SK-N-SH (cell line): ENCODE results near the gene PRR19. TPM values are rescaled to one million over a fixed set of nuclear protein-coding genes. Genes with fewer than 3 reads are reported as not detected.

Source experiments
- CTCF ChIA-PET: fragments of 300-600, 350-600 bp; formaldehyde crosslinking; extraction: SDS; loops from one replicate; lab custom pipeline; 2021; lab: Yijun Ruan, JAX
- POLR2A ChIA-PET: fragments of 350-600 bp; sonication (Branson Sonifier 250); formaldehyde crosslinking; extraction: SDS; loops from one replicate; lab custom pipeline; 2020; ENCODE audit warnings: antibody characterized with exemption, inconsistent platforms; lab: Yijun Ruan, JAX
- DNase-seq: peaks from one replicate; pipeline ENCODE4 v3.0.0; 2012
- H2AFZ ChIP-seq: fragments of 200-600 bp; sonication (generic); 2 replicates; pipeline ENCODE4 v1.8.1; 2016; ENCODE audit warnings: antibody characterized with exemption, mild to moderate bottlenecking, low read depth
- H3F3A ChIP-seq: fragments of 200-600 bp; sonication (generic); replicated peaks from 2 replicates; pipeline ENCODE3; 2016; ENCODE audit warnings: antibody characterized with exemption, mild to moderate bottlenecking; ENCODE audit not compliant: insufficient read depth
- H3K27ac ChIP-seq, 2 experiments: fragments of 200-500 bp in 1 of 2; fragments of 200-600 bp in 1 of 2; sonication (Bioruptor generic) in 1 of 2; sonication (generic), shearing (Covaris generic) in 1 of 2; 2 replicates each; pipeline versions ENCODE4 v1.5.1 to v1.6.1; 2014 to 2016; ENCODE audit warnings: low read depth in 2 of 2, inconsistent platforms in 1 of 2, low read length in 1 of 2, mild to moderate bottlenecking in 1 of 2, mixed read lengths in 1 of 2
- H3K27me3 ChIP-seq: fragments of 200-600 bp; sonication (generic), shearing (Covaris generic); 2 replicates; pipeline ENCODE4 v1.6.1; 2016; ENCODE audit warnings: mixed run types; ENCODE audit not compliant: insufficient read depth
- H3K36me3 ChIP-seq, 2 experiments: fragments of 200-500 bp in 1 of 2; fragments of 200-600 bp in 1 of 2; sonication (Bioruptor generic) in 1 of 2; sonication (generic) in 1 of 2; replicated peaks in 1 of 2; 2 replicates each; pipeline versions ENCODE3 to v1.5.1; 2014 to 2016; ENCODE audit warnings: low read length in 1 of 2, mild to moderate bottlenecking in 1 of 2; ENCODE audit not compliant: insufficient read depth in 2 of 2, control insufficient read depth in 1 of 2
- H3K4me1 ChIP-seq, 2 experiments: fragments of 200-500 bp in 1 of 2; fragments of 200-600 bp in 1 of 2; sonication (Bioruptor generic) in 1 of 2; sonication (generic), shearing (Covaris generic) in 1 of 2; 2 replicates each; pipeline versions ENCODE4 v1.5.1 to v1.6.1; 2014 to 2016; ENCODE audit warnings: low read depth in 1 of 2, low read length in 1 of 2, mixed run types in 1 of 2; ENCODE audit not compliant: insufficient read depth in 2 of 2, control insufficient read depth in 1 of 2
- H3K4me2 ChIP-seq: fragments of 200-600 bp; sonication (generic), shearing (Covaris generic); 2 replicates; pipeline ENCODE4 v1.6.1; 2017; ENCODE audit warnings: mixed run types
- H3K4me3 ChIP-seq, 2 experiments: fragments of 200-500 bp in 1 of 2; fragments of 200-600 bp in 1 of 2; sonication (Bioruptor generic) in 1 of 2; sonication (generic), shearing (Covaris generic) in 1 of 2; 2 replicates each; pipeline versions ENCODE4 v1.5.1 to v1.8.1; 2014 to 2016; ENCODE audit warnings: low read depth in 2 of 2, inconsistent platforms in 1 of 2, low read length in 1 of 2, mild to moderate bottlenecking in 1 of 2, mixed read lengths in 1 of 2, moderate library complexity in 1 of 2
- H3K79me2 ChIP-seq: fragments of 200-600 bp; sonication (generic); 2 replicates; pipeline ENCODE4 v1.8.1; 2017; ENCODE audit warnings: mild to moderate bottlenecking; ENCODE audit not compliant: insufficient read depth
- H3K9ac ChIP-seq: fragments of 200-600 bp; sonication (generic); 2 replicates; pipeline ENCODE4 v1.6.1; 2017; ENCODE audit warnings: mixed run types
- H3K9me2 ChIP-seq: fragments of 200-600 bp; sonication (generic); 2 replicates; pipeline ENCODE4 v1.6.1; 2017; ENCODE audit warnings: mixed run types
- H3K9me3 ChIP-seq: fragments of 200-600 bp; sonication (generic); 2 replicates; pipeline ENCODE4 v1.6.1; 2017; ENCODE audit warnings: mixed run types, mild to moderate bottlenecking, moderate library complexity
- H4K20me1 ChIP-seq: fragments of 200-600 bp; sonication (generic); 2 replicates; pipeline ENCODE4 v1.6.1; 2017; ENCODE audit warnings: mild to moderate bottlenecking, mixed run types; ENCODE audit not compliant: insufficient read depth
- ELF1 ChIP-seq: IDR thresholded peaks from 2 replicates; pipeline ENCODE4 v1.4.0; 2012
- EZH2phosphoT487 ChIP-seq: fragments of 200-600 bp; sonication (generic); IDR thresholded peaks from 2 replicates; pipeline ENCODE4 v1.6.1; 2017; ENCODE audit warnings: low read depth, mixed run types, mild to moderate bottlenecking, antibody characterized with exemption, moderate library complexity, borderline replicate concordance
- FOSL2 ChIP-seq: IDR thresholded peaks from 2 replicates; pipeline ENCODE4 v1.4.0; 2012; ENCODE audit warnings: low read depth, mild to moderate bottlenecking, moderate library complexity, borderline replicate concordance
- FOXJ3 ChIP-seq: sonication (generic); formaldehyde crosslinking; IDR thresholded peaks from 2 replicates; pipeline ENCODE4 v1.5.1; 2020; ENCODE audit warnings: mild to moderate bottlenecking, missing genetic modification reagents
- GABPA ChIP-seq: IDR thresholded peaks from 2 replicates; pipeline ENCODE4 v1.4.0; 2012; ENCODE audit warnings: low read depth, mild to moderate bottlenecking
- JUND ChIP-seq: IDR thresholded peaks from 2 replicates; pipeline ENCODE4 v1.4.0; 2012
- MXI1 ChIP-seq: IDR thresholded peaks from 2 replicates; pipeline ENCODE4 v1.6.1; 2012; ENCODE audit warnings: mild to moderate bottlenecking, low read depth, low read length, improper control_type of control experiment
- NFIC ChIP-seq: IDR thresholded peaks from 2 replicates; pipeline ENCODE4 v1.4.0; 2012; ENCODE audit warnings: borderline replicate concordance
- PBX3 ChIP-seq: IDR thresholded peaks from 2 replicates; pipeline ENCODE4; 2012
- RAD21 ChIP-seq: IDR thresholded peaks from 2 replicates; pipeline ENCODE4 v1.6.1; 2012; ENCODE audit warnings: mild to moderate bottlenecking, low read length
- RCOR1 ChIP-seq: fragments of 150-350 bp; IDR thresholded peaks from 2 replicates; pipeline ENCODE4 v1.6.1; 2017; ENCODE audit warnings: antibody characterized with exemption, low read length
- RXRA ChIP-seq: IDR thresholded peaks from 2 replicates; pipeline ENCODE4 v1.4.0; 2012; ENCODE audit warnings: low read depth, mild to moderate bottlenecking, borderline replicate concordance
- TCF12 ChIP-seq: IDR thresholded peaks from 2 replicates; pipeline ENCODE4 v1.4.0; 2012
- TEAD4 ChIP-seq: IDR thresholded peaks from 2 replicates; pipeline ENCODE4 v1.4.0; 2012; ENCODE audit warnings: mild to moderate bottlenecking, borderline replicate concordance; ENCODE audit not compliant: insufficient read depth
- YY1 ChIP-seq: IDR thresholded peaks from 2 replicates; pipeline ENCODE4 v1.4.0; 2012; ENCODE audit warnings: low read depth, mild to moderate bottlenecking
- ZBTB33 ChIP-seq: IDR thresholded peaks from 2 replicates; pipeline ENCODE4 v1.4.0; 2012; ENCODE audit warnings: low read depth, borderline replicate concordance
- WGBS: methylation state at CpG from one replicate; pipeline ENCODE4 v1.1.6; 2017; ENCODE audit warnings: low lambda C conversion rate; 5-methylcytosine and 5-hydroxymethylcytosine counted together
- polyA plus RNA-seq, 3 experiments: library from polyadenylated mRNA; depleted of rRNA; stranded (reverse); fragments of >200 nt; gene quantifications; 2 replicates each; pipeline ENCODE4 v1.2.3, GENCODE V29; 2012
- TF ChIP-seq, protein P1 (sequence below): fragments of 150-350 bp; IDR thresholded peaks from 2 replicates; pipeline ENCODE4 v1.6.1; 2016; ENCODE audit warnings: mild to moderate bottlenecking, low read depth, low read length
- TF ChIP-seq, protein P2 (sequence below): IDR thresholded peaks from 2 replicates; pipeline ENCODE4 v1.4.0; 2012; ENCODE audit warnings: low read depth, borderline replicate concordance

PRR19 gene
- polyA plus RNA-seq, 1 of the 3 experiments (the other 2 are of a cell fraction): 1.3 TPM

DNA sequence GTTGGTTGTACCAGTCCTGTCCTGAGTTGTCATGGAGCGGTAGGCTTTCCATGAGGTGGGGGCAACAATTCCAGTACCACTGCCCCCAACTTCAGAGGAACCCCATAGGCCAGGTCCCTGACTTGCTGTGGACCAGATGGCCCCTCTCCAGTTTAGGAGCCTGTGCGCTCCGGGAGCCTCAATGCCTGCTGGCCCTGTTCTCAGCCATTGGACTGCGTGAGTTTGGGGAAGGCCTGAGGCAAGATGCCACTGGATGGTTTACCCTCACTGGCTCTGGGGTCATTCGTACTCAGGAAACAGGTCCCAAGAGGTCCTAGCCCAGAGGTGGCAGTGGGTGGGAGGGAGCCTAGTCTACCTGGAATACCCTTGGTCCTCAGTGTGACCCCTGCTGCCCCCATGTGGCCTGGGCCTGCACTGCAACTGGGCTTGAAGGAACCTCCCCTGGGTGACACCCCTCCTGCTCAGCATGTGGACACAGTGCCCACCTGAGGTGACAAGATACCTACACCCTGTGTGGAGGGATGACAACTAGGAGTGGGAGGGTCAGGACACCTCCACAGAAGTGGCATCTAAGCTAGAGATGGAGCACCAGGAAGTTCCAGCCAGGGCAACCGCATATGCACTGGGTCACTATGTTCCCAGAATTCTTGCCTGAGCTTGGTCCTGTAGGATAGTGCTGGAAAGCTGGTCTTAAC lies 6.0 kb upstream of the PRR19 start (continued):
- no peak for TF ChIP-seq RXRA
- no peak for TF ChIP-seq EZH2phosphoT487
- no peak for TF ChIP-seq JUND
- no peak for TF ChIP-seq FOSL2
- TF ChIP-seq GABPA: no peak
- 0 out of 2 replicates have a peak, but pooled peaks have one; percentile 25 for TF ChIP-seq RCOR1

DNA sequence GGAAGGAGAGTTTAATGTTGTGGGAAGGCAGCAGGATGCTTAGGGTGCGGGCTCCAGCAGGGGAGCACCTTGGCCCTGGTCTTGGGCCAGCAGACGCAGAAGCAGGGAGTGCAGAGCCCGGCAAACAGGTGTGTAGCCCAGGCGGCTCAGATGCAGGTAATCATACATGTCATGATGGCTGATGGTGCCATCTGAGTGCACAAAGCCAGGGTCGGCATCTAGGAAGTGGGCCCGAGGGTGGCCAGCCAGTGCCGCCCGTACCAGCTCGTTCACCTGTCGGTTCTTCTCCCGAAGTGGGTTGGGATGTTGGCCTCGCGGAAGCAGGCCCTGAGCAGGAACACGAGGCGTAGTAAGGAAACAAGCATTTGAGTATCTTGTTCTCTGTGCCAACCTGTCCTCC lies 4.9 kb upstream of the PRR19 start:
- Histone ChIP-seq H3K9me2 (no peaks in the 10 kb centered on the region), H3K79me2 (peaks cover 13% of the 10 kb centered on the region), H3K4me1 (peaks cover 0 to 2% of the 10 kb centered on the region in 2 experiments; a peak in 2 of 4 replicates), H3K27me3 (no peaks in the 10 kb centered on the region), H4K20me1 (0 out of 2 replicates have a peak, but pooled peaks cover 5% of the 10 kb centered on the region), H3K9me3 (no peaks in the 10 kb centered on the region), H3K36me3 (peaks cover 16 to 36% of the 10 kb centered on the region in 2 experiments), H3K4me3 (no peak overlapping the region), H3K4me2 (no peak overlapping the region), H3K9ac (no peak overlapping the region), H2AFZ (no peak overlapping the region), H3K27ac (no peak overlapping the region), H3F3A (peaks cover 27% of the 10 kb centered on the region)
- ChIA-PET POLR2A (no interaction called here), CTCF (interaction anchor here (0.8 to 9.5 kb wide), 12 partner anchors 8 to 195 kb away, joined by 3 to 60 read pairs (median 6); partner anchors contain the start of genes CIC, ERF and TMEM145)
- WGBS: 95% methylated on average over 15 of the region's 15 CpGs
- TF ChIP-seq TEAD4: no peak
- TF ChIP-seq FOSL2: no peak
- TF ChIP-seq PBX3: no peak
- TF ChIP-seq, protein P1, sequence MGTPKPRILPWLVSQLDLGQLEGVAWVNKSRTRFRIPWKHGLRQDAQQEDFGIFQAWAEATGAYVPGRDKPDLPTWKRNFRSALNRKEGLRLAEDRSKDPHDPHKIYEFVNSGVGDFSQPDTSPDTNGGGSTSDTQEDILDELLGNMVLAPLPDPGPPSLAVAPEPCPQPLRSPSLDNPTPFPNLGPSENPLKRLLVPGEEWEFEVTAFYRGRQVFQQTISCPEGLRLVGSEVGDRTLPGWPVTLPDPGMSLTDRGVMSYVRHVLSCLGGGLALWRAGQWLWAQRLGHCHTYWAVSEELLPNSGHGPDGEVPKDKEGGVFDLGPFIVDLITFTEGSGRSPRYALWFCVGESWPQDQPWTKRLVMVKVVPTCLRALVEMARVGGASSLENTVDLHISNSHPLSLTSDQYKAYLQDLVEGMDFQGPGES: no peak
- TF ChIP-seq YY1: no peak
- TF ChIP-seq RCOR1: no peak
- no peak for TF ChIP-seq EZH2phosphoT487
- no peak for TF ChIP-seq MXI1
- no peak for TF ChIP-seq NFIC
- no peak for TF ChIP-seq JUND
- TF ChIP-seq TCF12: no peak
- TF ChIP-seq, protein P2, sequence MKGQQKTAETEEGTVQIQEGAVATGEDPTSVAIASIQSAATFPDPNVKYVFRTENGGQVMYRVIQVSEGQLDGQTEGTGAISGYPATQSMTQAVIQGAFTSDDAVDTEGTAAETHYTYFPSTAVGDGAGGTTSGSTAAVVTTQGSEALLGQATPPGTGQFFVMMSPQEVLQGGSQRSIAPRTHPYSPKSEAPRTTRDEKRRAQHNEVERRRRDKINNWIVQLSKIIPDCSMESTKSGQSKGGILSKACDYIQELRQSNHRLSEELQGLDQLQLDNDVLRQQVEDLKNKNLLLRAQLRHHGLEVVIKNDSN: no peak
- TF ChIP-seq FOXJ3 (CRISPR knock-in tag): no peak
- no peak for TF ChIP-seq RAD21
- TF ChIP-seq ELF1: no peak
- TF ChIP-seq ZBTB33: no peak
- DNase-seq: no peak
